Ishikawa (cell line): ENCODE results near the gene POLH.

Source experiments
- CEBPB ChIP-seq: IDR thresholded peaks from 2 replicates; pipeline ENCODE4 v1.6.1; 2012
- CREB1 ChIP-seq: IDR thresholded peaks from 2 replicates; pipeline ENCODE4 v1.6.1; 2012; ENCODE audit warnings: low read depth
- EGR1 ChIP-seq: IDR thresholded peaks from 2 replicates; pipeline ENCODE4 v1.6.1; 2012
- EP300 ChIP-seq: IDR thresholded peaks from 2 replicates; pipeline ENCODE4 v1.6.1; 2012; ENCODE audit warnings: borderline replicate concordance
- FOXM1 ChIP-seq: IDR thresholded peaks from 2 replicates; pipeline ENCODE4 v1.6.1; 2012; ENCODE audit warnings: low read depth, borderline replicate concordance
- MAX ChIP-seq: IDR thresholded peaks from 2 replicates; pipeline ENCODE4 v1.6.1; 2012
- NFIC ChIP-seq: IDR thresholded peaks from 2 replicates; pipeline ENCODE4 v1.6.1; 2012
- RAD21 ChIP-seq: IDR thresholded peaks from 2 replicates; pipeline ENCODE4 v1.6.1; 2012; ENCODE audit warnings: low read depth
- REST ChIP-seq: IDR thresholded peaks from 2 replicates; pipeline ENCODE4 v1.6.1; 2012; ENCODE audit warnings: low read depth, mild to moderate bottlenecking
- TAF1 ChIP-seq: IDR thresholded peaks from 2 replicates; pipeline ENCODE4 v1.6.1; 2012; ENCODE audit warnings: low read depth, mild to moderate bottlenecking
- TCF12 ChIP-seq: IDR thresholded peaks from 2 replicates; pipeline ENCODE4 v1.6.1; 2012; ENCODE audit warnings: low read depth
- TEAD4 ChIP-seq: IDR thresholded peaks from 2 replicates; pipeline ENCODE4 v1.6.1; 2012
- USF1 ChIP-seq: IDR thresholded peaks from 2 replicates; pipeline ENCODE4 v1.6.1; 2012
- YY1 ChIP-seq: IDR thresholded peaks from 2 replicates; pipeline ENCODE4 v1.6.1; 2012; ENCODE audit warnings: low read depth
- ZBTB7A ChIP-seq: IDR thresholded peaks from 2 replicates; pipeline ENCODE4 v1.6.1; 2012; ENCODE audit warnings: low read depth

POLH gene

GRCh38 chr6:43623880-43624785 lies 48.1 kb downstream of the POLH start:
- no peak for TF ChIP-seq NFIC
- no peak for TF ChIP-seq TAF1
- no peak for TF ChIP-seq MAX
- TF ChIP-seq CEBPB, result no peak
- TF ChIP-seq TEAD4, result no peak
- TF ChIP-seq EP300, result no peak
- no peak for TF ChIP-seq REST
- TF ChIP-seq YY1, result no peak
- no peak for TF ChIP-seq CREB1
- TF ChIP-seq USF1, result no peak
- TF ChIP-seq RAD21, result no peak

GRCh38 chr6:43624786-43625288 lies 48.9 kb downstream of the POLH start:
- TF ChIP-seq NFIC (no peak), MAX (no peak), RAD21 (no peak), CREB1 (no peak), CEBPB (no peak), FOXM1 (no peak), TEAD4 (no peak), REST (no peak), YY1 (no peak)

- TF ChIP-seq REST (no peak), CEBPB (no peak), USF1 (no peak), TCF12 (no peak), MAX (no peak), CREB1 (no peak), RAD21 (no peak), TAF1 (no peak), TEAD4 (no peak), EP300 (no peak), YY1 (no peak), EGR1 (no peak), FOXM1 (no peak), NFIC (no peak), ZBTB7A (no peak)
Measured at GRCh38 chr6:43625393-43625992, 49.5 kb downstream of the POLH start.

- TF ChIP-seq NFIC (peak; percentile 80), FOXM1 (no peak)
Measured at GRCh38 chr6:43627008-43627825, 51.2 kb downstream of the POLH start.
